ENCODE data around the gene RAMAC.
"Not testable (repeated sequence)": the region's sequence is repeated elsewhere in the genome, so short reads cannot be mapped to it uniquely, and the experiment has no call there.

The RAMAC gene

DNA sequence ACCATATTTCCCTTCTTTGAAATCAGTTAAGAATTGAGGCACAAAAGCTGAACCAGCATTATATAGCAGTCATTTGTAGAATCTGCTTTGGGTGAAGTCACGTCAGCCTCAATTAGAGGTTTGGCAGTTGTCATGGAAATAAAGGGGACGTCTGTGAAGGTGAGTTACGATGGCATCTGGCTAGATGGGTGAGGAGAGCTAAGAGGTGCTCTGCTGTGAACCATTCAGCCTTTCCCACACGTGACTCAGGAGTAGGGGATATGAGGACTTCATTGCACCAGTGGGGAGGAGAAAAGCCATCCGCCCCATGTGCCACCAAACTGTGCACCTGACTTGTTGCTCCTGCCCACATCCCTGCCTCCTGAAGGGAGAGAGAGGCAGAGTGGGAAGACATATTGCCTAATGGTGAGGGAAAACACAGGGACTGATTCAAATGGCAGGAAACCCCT lies 28.2 kb downstream of the RAMAC start:
- no peak for DNase-seq (ENCODE audit: low read depth)

DNA sequence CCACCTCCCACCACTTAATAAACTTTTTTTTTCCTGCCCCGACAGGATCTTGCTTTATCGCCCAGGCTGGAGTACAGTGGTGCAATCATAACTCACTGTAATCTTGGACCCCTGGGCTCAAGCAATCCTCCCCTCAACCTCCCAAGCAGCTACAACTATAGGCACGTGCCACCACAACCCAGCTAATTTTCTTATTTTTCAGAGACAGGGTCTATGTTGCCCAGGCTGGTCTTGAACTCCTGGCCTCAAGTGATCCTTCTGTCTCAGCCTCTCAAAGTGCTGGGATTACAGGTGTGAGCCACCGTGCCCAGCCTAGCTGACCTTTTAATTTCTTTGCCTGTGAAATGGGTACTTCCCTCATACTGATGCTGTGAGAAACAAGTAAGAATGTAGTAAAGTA lies 29.4 kb downstream of the RAMAC start:
- no peak for DNase-seq (ENCODE audit: low read depth)

DNA sequence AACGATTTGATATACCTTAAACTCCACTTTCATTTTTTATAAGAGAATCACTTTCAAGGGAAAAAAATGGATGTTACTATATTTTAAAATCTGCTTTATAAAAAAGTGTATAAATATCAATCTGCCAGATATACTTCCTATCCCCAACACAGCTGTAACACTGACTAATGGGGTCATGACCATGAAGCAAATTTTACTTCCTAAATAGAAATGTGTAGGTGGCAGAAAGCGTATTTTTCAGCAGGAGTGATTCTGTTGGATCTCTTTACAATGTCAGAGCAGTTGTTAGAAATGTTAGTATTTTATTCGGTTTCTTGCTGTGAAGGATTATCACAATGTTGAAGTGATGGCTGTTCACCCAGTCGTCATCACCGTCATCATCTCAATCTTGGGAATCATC lies 30.9 kb downstream of the RAMAC start:
- DNase-seq (ENCODE audit: low read depth), result no peak

DNA sequence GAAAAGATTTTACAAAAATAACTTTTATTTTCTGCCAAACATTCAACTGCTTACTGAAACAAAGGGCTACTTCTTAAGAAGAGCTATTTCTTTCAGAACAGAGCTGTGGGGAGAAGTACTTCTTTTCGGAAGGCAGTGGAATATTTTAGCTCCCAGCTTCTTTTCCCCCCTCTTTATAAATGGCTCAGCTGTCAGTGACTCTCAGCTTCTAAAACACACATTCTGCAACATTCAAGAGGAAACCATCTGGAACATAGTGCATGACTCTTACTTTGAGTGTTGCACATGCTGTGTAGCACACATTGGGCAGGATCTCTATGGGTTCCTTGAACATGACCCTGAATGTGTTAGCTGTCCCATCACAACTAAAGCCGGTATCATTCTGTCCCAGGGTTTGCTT lies 32.4 kb downstream of the RAMAC start:
- DNase-seq (ENCODE audit: low read depth), result no peak

DNA sequence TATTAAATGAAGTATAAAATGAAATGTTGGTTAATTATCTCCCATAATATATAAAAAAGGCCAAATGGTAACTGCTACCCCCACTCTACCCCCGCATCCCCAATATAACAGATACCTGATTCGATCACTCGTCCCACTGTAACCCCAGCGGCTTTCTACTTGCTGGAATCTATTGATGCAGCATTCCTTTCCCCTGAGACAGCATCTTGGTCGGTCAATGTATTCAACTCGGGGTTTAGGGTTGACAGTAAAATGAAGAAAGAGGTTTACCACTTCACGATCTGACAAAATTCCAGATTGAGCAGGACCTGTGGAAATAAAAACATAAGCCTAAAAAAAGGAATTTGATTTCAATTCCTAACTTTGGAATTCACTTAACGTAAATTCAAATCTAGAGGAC lies 44.0 kb downstream of the RAMAC start:
- no peak for DNase-seq (ENCODE audit: low read depth)

DNA sequence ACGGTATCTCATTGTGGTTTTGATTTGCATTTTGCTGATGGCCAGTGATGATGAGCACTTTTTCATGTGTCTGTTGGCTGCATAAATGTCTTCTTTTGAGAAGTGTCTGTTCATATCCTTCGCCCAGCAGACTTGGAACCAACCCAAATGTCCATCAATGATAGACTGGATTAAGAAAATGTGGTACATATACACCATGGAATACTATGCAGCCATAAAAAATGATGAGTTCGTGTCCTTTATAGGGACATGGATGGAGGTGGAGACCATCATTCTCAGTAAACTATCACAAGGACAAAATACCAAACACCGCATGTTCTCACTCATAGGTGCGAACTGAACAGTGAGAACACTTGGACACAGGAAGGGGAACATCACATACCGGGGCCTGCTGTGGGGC lies 45.2 kb downstream of the RAMAC start:
- not testable (repeated sequence) for DNase-seq (ENCODE audit: low read depth)

DNA sequence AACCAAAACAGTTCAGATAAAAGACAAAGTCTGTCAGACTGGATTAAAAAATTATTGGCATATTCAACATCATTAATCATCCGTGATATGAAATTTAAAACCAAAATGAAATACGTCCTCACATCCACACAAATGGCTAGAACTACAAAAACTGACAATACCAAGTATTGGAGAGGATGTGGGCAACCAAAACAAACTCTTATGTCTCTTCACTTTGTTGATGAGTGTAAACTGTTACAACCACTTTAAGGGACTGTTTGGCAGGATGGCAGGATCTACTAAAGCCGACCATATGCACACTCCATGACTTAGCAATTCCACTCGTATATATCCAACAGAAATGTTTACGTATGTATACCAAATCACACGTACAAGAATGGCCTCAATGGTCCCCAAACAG lies 50.2 kb downstream of the RAMAC start:
- no peak for DNase-seq (ENCODE audit: low read depth)

DNA sequence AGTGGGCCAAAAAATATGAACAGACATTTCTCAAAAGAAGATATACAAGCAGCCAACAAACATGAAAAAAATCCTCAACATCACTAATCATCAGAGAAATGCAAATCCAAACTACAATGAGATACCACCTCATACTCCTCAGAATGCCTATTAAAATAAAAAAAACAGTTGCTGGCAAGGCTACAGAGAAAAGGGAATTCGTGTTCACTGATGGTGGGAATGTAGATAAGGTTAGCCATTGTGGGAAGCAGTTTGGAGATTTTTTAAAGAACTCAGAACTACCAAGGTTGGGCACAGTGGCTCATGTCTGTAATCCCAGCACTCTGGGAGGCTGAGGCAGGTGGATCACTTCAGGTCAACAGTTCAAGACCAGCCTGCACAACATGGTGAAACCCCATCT lies 53.2 kb downstream of the RAMAC start:
- DNase-seq (ENCODE audit: low read depth), result no peak

Measured in activated T-cell treated with anti-CD3 and anti-CD28 coated beads for 24 hours (primary cell).